Transverse colon (tissue), 4 donors: Measurements from ENCODE around the gene EHMT1. TPM values are rescaled to one million over a fixed set of nuclear protein-coding genes. Genes with fewer than 3 reads are reported as not detected.

ENCODE experiments used
- DNase-seq: peaks from one replicate; pipeline ENCODE4 v3.0.0-alpha.2; 2019
- H3K27ac ChIP-seq, 4 donors: fragments of 200-600 bp; sonication (generic); 2 replicates each; pipeline ENCODE4 v1.5.1; 2016 to 2018; ENCODE audit warnings: inconsistent platforms in 4 of 4
- H3K27me3 ChIP-seq: fragments of 200-600 bp; sonication (generic); 2 replicates; pipeline ENCODE4 v1.5.1; 2017; ENCODE audit warnings: inconsistent platforms
- H3K36me3 ChIP-seq, 4 donors: fragments of 200-600 bp; sonication (generic); 2 replicates each; pipeline ENCODE4 v1.5.1; 2017 to 2019; ENCODE audit warnings: inconsistent platforms in 4 of 4
- H3K4me1 ChIP-seq, 4 donors: fragments of 200-600 bp; sonication (generic); 2 replicates each; pipeline ENCODE4 v1.5.1; 2017 to 2020; ENCODE audit warnings: inconsistent platforms in 4 of 4
- H3K4me3 ChIP-seq, 4 donors: fragments of 200-600 bp; sonication (generic); 1 replicate in 1 of 4; 2 replicates in 3 of 4; pipeline versions ENCODE4 v1.5.1 to v1.6.1; 2017 to 2019; ENCODE audit warnings: inconsistent platforms in 4 of 4
- H3K9me3 ChIP-seq, 2 donors: fragments of 200-600 bp; sonication (generic); 2 replicates each; pipeline ENCODE4 v1.5.1; 2017 to 2019; ENCODE audit warnings: inconsistent platforms in 2 of 2
- EP300 ChIP-seq: sonication (generic); formaldehyde crosslinking; IDR thresholded peaks from one replicate; pipeline ENCODE4 v1.6.1; 2017; ENCODE audit warnings: antibody characterized with exemption, low read depth
- POLR2A ChIP-seq: fragments of 450-650 bp; IDR thresholded peaks from one replicate; pipeline ENCODE4 v1.6.1; 2016; ENCODE audit warnings: antibody characterized with exemption, mild to moderate bottlenecking, moderate library complexity
- POLR2AphosphoS5 ChIP-seq, 3 donors: sonication (generic); formaldehyde crosslinking; IDR thresholded peaks; one replicate each; pipeline ENCODE4 v1.6.1; 2016; ENCODE audit warnings: antibody characterized with exemption in 3 of 3
- WGBS, 2 donors: methylation state at CpG; one replicate each; pipeline ENCODE4 v1.1.5; 2018; ENCODE audit warnings: low coverage in 1 of 2; 5-methylcytosine and 5-hydroxymethylcytosine counted together
- in situ Hi-C, 4 donors: fragments of 200-750 bp; cut with MboI; loops; one replicate each; pipeline versions ENCODE4 v1.15.0 to v1.15.1; 2017; ENCODE audit warnings: low sequenced_read_pairs in 3 of 4, low pct_ligation_motif_present in 1 of 4, low pct_unique_long_range_greater_than_20kb in 1 of 4
- intact Hi-C: fragments of 100-400 bp; cut with DNase I; formaldehyde crosslinking; loops from one replicate; pipeline ENCODE4 v1.15.1; 2023; ENCODE audit warnings: low total_unique reads
- total RNA-seq, 4 donors: library from RNA; depleted of rRNA; stranded (reverse); fragments of >200 nt; gene quantifications; one replicate each; pipeline ENCODE4 v1.1.0, GENCODE V29; 2016
- TF ChIP-seq, protein P1 (sequence below), 5 experiments: fragments of 200-600 bp in 3 of 5; fragments of 450-650 bp in 2 of 5; sonication (generic) in 3 of 5; IDR thresholded peaks; 1 replicate in 2 of 5; 2 replicates in 3 of 5; pipeline ENCODE4 v1.5.1; 2016 to 2017; ENCODE audit warnings: antibody characterized with exemption in 5 of 5, inconsistent platforms in 3 of 5, mild to moderate bottlenecking in 2 of 5, moderate library complexity in 1 of 5

Gene EHMT1
- total RNA-seq, 4 donors from 2014 or later = 93.8 to 184 (median 139) TPM

- 91% methylated on average over 7 of the region's 7 CpGs; no CpG with 5 or more reads in 1 of the 2 donors for WGBS, 2 donors
- intact Hi-C loops = no loop called here
- peaks cover 0 to 35% (median 7%) of the 10 kb centered on the region in 4 donors for H3K4me1 ChIP-seq
These were observed 69.5 kb downstream of the EHMT1 start for GRCh38 chr9:137688261-137688660.

DNA sequence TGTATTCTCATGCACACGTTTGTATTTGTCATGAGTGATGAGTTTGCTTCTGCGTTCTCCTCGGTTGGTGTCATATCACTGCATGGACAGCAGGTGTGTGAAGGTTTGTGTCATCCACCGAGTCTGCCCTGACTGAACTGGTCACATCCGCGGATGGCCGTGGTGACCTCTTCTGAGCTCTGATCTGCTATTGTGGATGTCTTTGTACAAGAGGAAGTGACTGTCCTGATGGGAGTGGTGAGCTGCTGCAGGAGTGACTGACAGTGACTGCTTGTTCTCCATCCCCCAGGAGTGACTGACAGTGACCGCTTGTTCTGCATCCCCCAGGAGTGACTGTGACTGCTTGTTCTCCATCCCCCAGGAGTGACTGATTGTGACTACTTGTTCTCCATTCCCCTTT is 69.9 kb downstream of the EHMT1 start:
- Histone ChIP-seq H3K27me3 (no peaks in the 10 kb centered on the region), H3K9me3 (no peaks in the 10 kb centered on the region), H3K36me3 (no peaks in the 10 kb centered on the region), H3K27ac (no peak overlapping the region), H3K4me3 (no peak overlapping the region), H3K4me1 (peaks cover 0 to 35% (median 7%) of the 10 kb centered on the region in 4 donors)
- in situ Hi-C loops = no loop called here
- WGBS, 2 donors = 79 to 89% methylated on average over 3 to 8 of the region's 8 CpGs
- TF ChIP-seq, protein P1, sequence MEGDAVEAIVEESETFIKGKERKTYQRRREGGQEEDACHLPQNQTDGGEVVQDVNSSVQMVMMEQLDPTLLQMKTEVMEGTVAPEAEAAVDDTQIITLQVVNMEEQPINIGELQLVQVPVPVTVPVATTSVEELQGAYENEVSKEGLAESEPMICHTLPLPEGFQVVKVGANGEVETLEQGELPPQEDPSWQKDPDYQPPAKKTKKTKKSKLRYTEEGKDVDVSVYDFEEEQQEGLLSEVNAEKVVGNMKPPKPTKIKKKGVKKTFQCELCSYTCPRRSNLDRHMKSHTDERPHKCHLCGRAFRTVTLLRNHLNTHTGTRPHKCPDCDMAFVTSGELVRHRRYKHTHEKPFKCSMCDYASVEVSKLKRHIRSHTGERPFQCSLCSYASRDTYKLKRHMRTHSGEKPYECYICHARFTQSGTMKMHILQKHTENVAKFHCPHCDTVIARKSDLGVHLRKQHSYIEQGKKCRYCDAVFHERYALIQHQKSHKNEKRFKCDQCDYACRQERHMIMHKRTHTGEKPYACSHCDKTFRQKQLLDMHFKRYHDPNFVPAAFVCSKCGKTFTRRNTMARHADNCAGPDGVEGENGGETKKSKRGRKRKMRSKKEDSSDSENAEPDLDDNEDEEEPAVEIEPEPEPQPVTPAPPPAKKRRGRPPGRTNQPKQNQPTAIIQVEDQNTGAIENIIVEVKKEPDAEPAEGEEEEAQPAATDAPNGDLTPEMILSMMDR (IDR thresholded peaks at IDR 0.05) = no peak
- intact Hi-C loops = no loop called here
- DNase-seq = no peak

More at GRCh38 chr9:137688261-137688660, 69.5 kb downstream of the EHMT1 start:
- in situ Hi-C loops = no loop called here
- H3K27me3 ChIP-seq = no peaks in the 10 kb centered on the region
- DNase-seq = no peak
- H3K9me3 ChIP-seq = no peaks in the 10 kb centered on the region
- H3K4me3 ChIP-seq = no peak overlapping the region
- H3K27ac ChIP-seq = no peak overlapping the region
- no peak for TF ChIP-seq POLR2AphosphoS5 (IDR thresholded peaks at IDR 0.05)
- H3K36me3 ChIP-seq = no peaks in the 10 kb centered on the region

DNA sequence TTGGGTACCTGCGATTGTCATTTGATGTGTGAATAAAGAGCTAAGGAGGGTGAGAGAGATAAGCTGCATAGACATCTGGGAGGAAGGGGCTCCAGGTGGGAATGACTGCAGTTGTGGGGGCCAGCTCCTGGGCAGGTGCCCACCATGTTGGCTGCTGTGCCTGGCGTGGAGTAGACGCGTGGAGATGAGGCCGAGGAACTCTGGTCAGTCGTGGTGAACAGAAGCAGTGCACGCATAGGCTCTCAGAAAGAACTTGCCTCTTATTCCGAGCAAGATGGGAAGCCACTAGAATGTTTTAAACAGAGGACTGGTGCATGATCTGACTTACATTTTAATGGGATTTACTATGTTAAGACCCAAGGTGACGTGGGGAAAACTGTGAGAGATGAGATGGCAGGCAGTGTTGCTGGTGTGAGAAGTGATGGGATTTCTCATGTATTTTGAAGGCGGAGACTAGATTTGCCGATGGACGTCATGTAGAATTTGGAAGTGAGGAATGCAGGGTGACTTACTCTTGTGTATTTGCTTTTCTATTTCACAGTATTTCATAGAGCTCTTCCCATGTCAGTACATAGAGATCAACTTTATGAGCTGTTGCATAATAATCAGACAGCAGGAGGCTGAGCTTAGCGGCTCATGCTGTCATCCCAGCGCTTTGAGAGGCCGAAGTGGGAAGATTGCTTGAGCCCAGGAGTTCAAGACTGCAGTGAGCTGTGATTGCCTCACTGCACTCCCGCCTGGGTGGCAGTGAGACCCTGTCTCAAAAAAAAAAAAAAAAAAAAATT is 71.1 kb downstream of the EHMT1 start:
- H3K4me3 ChIP-seq = no peak overlapping the region
- peaks cover 3 to 36% (median 7%) of the 10 kb centered on the region in 4 donors for H3K4me1 ChIP-seq
- H3K27ac ChIP-seq = peak overlapping the region in 2 of 4 donors; percentile 14 to 32
- in situ Hi-C loops (no loop called here), intact Hi-C loops (no loop called here)
- no peaks in the 10 kb centered on the region for H3K27me3 ChIP-seq
- DNase-seq = no peak
- H3K36me3 ChIP-seq = no peaks in the 10 kb centered on the region
- WGBS, 2 donors = 84 to 86% methylated on average over 10 to 16 of the region's 16 CpGs
- H3K9me3 ChIP-seq = no peaks in the 10 kb centered on the region
- TF ChIP-seq POLR2AphosphoS5 (IDR thresholded peaks at IDR 0.05) (peak in 2 of 3 donors; percentile 20 to 43), POLR2A (no peak)
- TF ChIP-seq, protein P1 (IDR thresholded peaks at IDR 0.05) = no peak

- in situ Hi-C loops (no loop called here), intact Hi-C loops (no loop called here)
- Histone ChIP-seq H3K4me1 (peaks cover 4 to 36% (median 10%) of the 10 kb centered on the region in 4 donors), H3K4me3 (no peak overlapping the region), H3K36me3 (no peaks in the 10 kb centered on the region), H3K9me3 (no peaks in the 10 kb centered on the region), H3K27ac (no peak overlapping the region), H3K27me3 (no peaks in the 10 kb centered on the region)
- TF ChIP-seq, protein P1 (IDR thresholded peaks at IDR 0.05) = no peak
- no peak for TF ChIP-seq EP300
- TF ChIP-seq POLR2A = no peak
- no peak for TF ChIP-seq POLR2AphosphoS5 (IDR thresholded peaks at IDR 0.05)
- DNase-seq = no peak
- WGBS, 2 donors = 90 to 100% methylated on average over 4 to 6 of the region's 6 CpGs
These were observed 72.3 kb downstream of the EHMT1 start for GRCh38 chr9:137690930-137691645.
